Measurements from ENCODE around the gene NABP2. TPM values are rescaled to one million over a fixed set of nuclear protein-coding genes. Genes with fewer than 3 reads are reported as not detected.
A peak's percentile ranks its signal among the peaks of the same experiment; 100 is the strongest.

NABP2 gene
- total and polyA plus RNA-seq, 9 donors = 19.8 to 43.7 (median 28.9) TPM

DNA sequence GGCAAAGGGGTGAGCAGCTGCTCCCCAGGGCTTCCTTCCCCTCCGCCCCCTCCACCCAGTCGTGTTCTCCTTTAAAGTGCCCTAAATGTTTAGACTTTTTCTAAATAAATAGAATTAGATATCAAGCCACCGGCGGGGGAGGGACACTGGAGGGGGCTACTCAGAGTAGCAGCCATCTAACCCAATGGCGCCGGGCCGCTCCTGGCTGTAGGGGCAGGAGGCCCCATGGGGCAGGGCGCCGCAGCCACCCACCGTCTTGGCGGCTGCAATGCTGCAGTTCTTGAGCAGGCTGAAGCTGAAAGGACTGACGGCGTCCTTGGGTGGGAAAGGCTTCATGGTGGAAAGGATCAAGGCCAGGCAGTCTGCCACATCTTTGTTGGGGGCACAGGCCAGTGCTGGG lies 18.8 kb downstream of the NABP2 start:
- no peak for DNase-seq
- H3K27ac ChIP-seq = peak overlapping the region in 1 of 2 donors; percentile 24
- H3K27me3 ChIP-seq = no peaks in the 10 kb centered on the region
- 74 to 78% (median 76%) methylated on average over 11 to 13 of the region's 13 CpGs for WGBS, 3 donors
- no peak overlapping the region for H3K4me3 ChIP-seq
- no peaks in the 10 kb centered on the region for H3K9me3 ChIP-seq
- H3K36me3 ChIP-seq = peaks cover 3% of the 10 kb centered on the region
- intact Hi-C loops (cut with DNase I) = no loop called here
- TF ChIP-seq CTCF (IDR thresholded peaks at IDR 0.05) = no peak
- TF ChIP-seq POLR2A (IDR thresholded peaks at IDR 0.05) = no peak
- TF ChIP-seq EP300 (IDR thresholded peaks at IDR 0.05) = no peak
- no peaks in the 10 kb centered on the region for H3K4me1 ChIP-seq (ENCODE audit: insufficient read depth)

- Histone ChIP-seq H3K4me1 (ENCODE audit: insufficient read depth) (no peaks in the 10 kb centered on the region), H3K27ac (peak overlapping the region in 1 of 2 donors; percentile 24), H3K9me3 (no peaks in the 10 kb centered on the region), H3K4me3 (no peak overlapping the region), H3K27me3 (no peaks in the 10 kb centered on the region), H3K36me3 (peaks cover 3% of the 10 kb centered on the region)
- no peak for DNase-seq
- intact Hi-C loops (cut with DNase I) = no loop called here
- 19 to 46% (median 20%) methylated on average over 3 of the region's 3 CpGs for WGBS, 3 donors
- TF ChIP-seq POLR2A (IDR thresholded peaks at IDR 0.05) (no peak), EP300 (IDR thresholded peaks at IDR 0.05) (no peak), CTCF (IDR thresholded peaks at IDR 0.05) (no peak)
Observed at GRCh38 chr12:56243731-56244181, 19.6 kb downstream of the NABP2 start.

DNA sequence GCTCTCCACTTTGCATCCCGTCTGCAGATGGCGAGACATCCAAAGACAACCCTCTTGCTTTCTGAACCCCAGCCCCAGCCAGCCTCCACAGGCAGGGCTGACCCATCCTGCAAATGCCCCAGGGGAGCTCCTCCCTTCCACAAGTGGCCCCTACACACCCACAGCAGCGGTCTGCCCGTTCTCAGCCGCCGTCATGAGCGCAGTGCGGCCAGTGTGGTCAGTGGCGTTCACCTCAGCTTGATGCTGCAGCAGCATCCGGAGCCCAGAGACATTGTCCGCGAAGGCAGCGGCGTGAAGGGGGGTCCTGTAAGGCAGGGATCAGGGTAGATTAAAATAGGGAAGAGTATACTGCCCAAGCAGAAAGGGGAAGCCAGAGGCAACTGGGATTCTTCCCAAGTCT lies 20.4 kb downstream of the NABP2 start:
- 82 to 90% (median 84%) methylated on average over 14 of the region's 14 CpGs for WGBS, 3 donors
- no peaks in the 10 kb centered on the region for H3K27me3 ChIP-seq
- peaks cover 3% of the 10 kb centered on the region for H3K36me3 ChIP-seq
- no peaks in the 10 kb centered on the region for H3K4me1 ChIP-seq (ENCODE audit: insufficient read depth)
- DNase-seq = no peak
- no peak overlapping the region for H3K27ac ChIP-seq
- H3K9me3 ChIP-seq = no peaks in the 10 kb centered on the region
- intact Hi-C loops (cut with DNase I) = no loop called here
- H3K4me3 ChIP-seq = no peak overlapping the region
- no peak for TF ChIP-seq EP300 (IDR thresholded peaks at IDR 0.05)
- no peak for TF ChIP-seq CTCF (IDR thresholded peaks at IDR 0.05)

GRCh38 chr12:56247923-56248322 lies 23.8 kb downstream of the NABP2 start:
- WGBS, 3 donors = 89 to 94% (median 90%) methylated on average over 16 of the region's 16 CpGs
- intact Hi-C loops (cut with DNase I) = no loop called here
- no peaks in the 10 kb centered on the region for H3K9me3 ChIP-seq
- DNase-seq = no peak
- no peak overlapping the region for H3K27ac ChIP-seq
- no peak for TF ChIP-seq POLR2A (IDR thresholded peaks at IDR 0.05)
- TF ChIP-seq CTCF (IDR thresholded peaks at IDR 0.05) = no peak
- TF ChIP-seq EP300 (IDR thresholded peaks at IDR 0.05) = no peak
- peaks cover 5% of the 10 kb centered on the region for H3K36me3 ChIP-seq
- no peak overlapping the region for H3K4me3 ChIP-seq
- no peaks in the 10 kb centered on the region for H3K27me3 ChIP-seq
- H3K4me1 ChIP-seq (ENCODE audit: insufficient read depth) = no peaks in the 10 kb centered on the region

Measured in ovary (tissue), 9 donors.